IMR-90 (cell line): ENCODE measurements around the gene LRRC9. TPM values are rescaled to one million over a fixed set of nuclear protein-coding genes. Genes with fewer than 3 reads are reported as not detected.

ENCODE experiments used
- ATAC-seq: fragments of 200-7000 bp; cut with Tn5 transposase; 2 replicates; pipeline ENCODE4 v1.9.1; 2020; ENCODE audit warnings: low read depth, mild to moderate bottlenecking, moderate library complexity
- BruUV-seq: library from RNA; stranded (reverse); fragments of 400-500 nt; replicated peaks from 2 replicates; lab custom pipeline; 2021; lab: Mats Ljungman, UMichigan
- CTCF ChIA-PET: fragments of 300-600 bp; formaldehyde crosslinking; extraction: SDS; loops from one replicate; lab custom pipeline; 2021; ENCODE audit warnings: antibody characterized with exemption; lab: Yijun Ruan, JAX
- POLR2A ChIA-PET: fragments of 300-600 bp; sonication (Branson Sonifier 250); formaldehyde crosslinking; loops from one replicate; lab custom pipeline; 2022; ENCODE audit warnings: antibody characterized with exemption; ENCODE audit not compliant: unreplicated experiment; lab: Charles Lee
- DNase-seq: peaks from one replicate; pipeline ENCODE4 v3.0.0; 2013
- H2AFZ ChIP-seq: replicated peaks from 2 replicates; pipeline ENCODE3; 2013; ENCODE audit warnings: low read length, mild to moderate bottlenecking; ENCODE audit not compliant: poor library complexity
- H2AK5ac ChIP-seq: 2 replicates; pipeline ENCODE4 v1.6.1; 2013; ENCODE audit warnings: low read depth, low read length, inconsistent platforms
- H2AK9ac ChIP-seq: replicated peaks from 2 replicates; pipeline ENCODE3; 2013; ENCODE audit warnings: mild to moderate bottlenecking, low read depth, low read length, moderate library complexity; ENCODE audit not compliant: poor library complexity
- H2BK120ac ChIP-seq: 2 replicates; pipeline ENCODE4 v1.6.1; 2013; ENCODE audit warnings: low read depth, low read length, inconsistent platforms
- H2BK15ac ChIP-seq: 3 replicates; pipeline ENCODE4 v1.6.1; 2013; ENCODE audit warnings: low read depth, low read length, inconsistent platforms
- H2BK20ac ChIP-seq: 2 replicates; pipeline ENCODE4 v1.6.1; 2013; ENCODE audit warnings: low read depth, mild to moderate bottlenecking, inconsistent platforms, low read length, moderate library complexity
- H2BK5ac ChIP-seq: 2 replicates; pipeline ENCODE4 v1.6.1; 2013; ENCODE audit warnings: mild to moderate bottlenecking, low read depth, low read length, inconsistent platforms; ENCODE audit not compliant: poor library complexity, severe bottlenecking
- H3K14ac ChIP-seq: replicated peaks from 2 replicates; pipeline ENCODE4 v1.6.1; 2013; ENCODE audit warnings: low read depth, low read length, inconsistent platforms
- H3K18ac ChIP-seq: 2 replicates; pipeline ENCODE4 v1.6.1; 2013; ENCODE audit warnings: low read depth, low read length, control low read depth
- H3K23ac ChIP-seq: 2 replicates; pipeline ENCODE4 v1.6.1; 2013; ENCODE audit warnings: low read depth, low read length, inconsistent platforms
- H3K27ac ChIP-seq: 2 replicates; pipeline ENCODE4 v1.5.1; 2013; ENCODE audit warnings: mild to moderate bottlenecking, control low read depth, low read length; ENCODE audit not compliant: insufficient read depth
- H3K27me3 ChIP-seq: 2 replicates; pipeline ENCODE4 v1.6.1; 2013; ENCODE audit warnings: low read length; ENCODE audit not compliant: control insufficient read depth, insufficient read depth
- H3K36me3 ChIP-seq: 2 replicates; pipeline ENCODE4 v1.6.1; 2013; ENCODE audit warnings: low read length, mixed read lengths; ENCODE audit not compliant: control insufficient read depth, insufficient read depth
- H3K4ac ChIP-seq: 2 replicates; pipeline ENCODE4 v1.6.1; 2013; ENCODE audit warnings: low read depth, low read length, inconsistent platforms
- H3K4me1 ChIP-seq: 2 replicates; pipeline ENCODE4 v1.6.1; 2013; ENCODE audit warnings: low read length, mixed read lengths; ENCODE audit not compliant: control insufficient read depth, insufficient read depth
- H3K4me2 ChIP-seq: 2 replicates; pipeline ENCODE4 v1.6.1; 2013; ENCODE audit warnings: low read depth, mild to moderate bottlenecking, control low read depth, low read length, moderate library complexity
- H3K4me3 ChIP-seq: 2 replicates; pipeline ENCODE4 v1.5.1; 2013; ENCODE audit warnings: low read depth, mild to moderate bottlenecking, control low read depth, low read length, moderate library complexity; ENCODE audit not compliant: insufficient read depth
- H3K56ac ChIP-seq: 2 replicates; pipeline ENCODE4 v1.6.1; 2013; ENCODE audit warnings: low read length, inconsistent platforms; ENCODE audit not compliant: insufficient read depth; ENCODE audit errors: extremely low read depth
- H3K79me1 ChIP-seq, 2 experiments: 2 replicates each; pipeline ENCODE4 v1.6.1; 2013; ENCODE audit warnings: low read length in 2 of 2, inconsistent platforms in 1 of 2, low read depth in 1 of 2
- H3K9ac ChIP-seq: 2 replicates; pipeline ENCODE4 v1.6.1; 2013; ENCODE audit warnings: low read depth, low read length, control low read depth
- H3K9me1 ChIP-seq: 2 replicates; pipeline ENCODE4 v1.6.1; 2013; ENCODE audit warnings: low read length, inconsistent platforms; ENCODE audit not compliant: insufficient read depth
- H3K9me3 ChIP-seq: 2 replicates; pipeline ENCODE4 v1.6.1; 2013; ENCODE audit warnings: low read length; ENCODE audit not compliant: control insufficient read depth, insufficient read depth
- H4K20me1 ChIP-seq: 2 replicates; pipeline ENCODE4 v1.6.1; 2013; ENCODE audit warnings: low read length, inconsistent platforms; ENCODE audit not compliant: insufficient read depth
- H4K5ac ChIP-seq: 2 replicates; pipeline ENCODE4 v1.6.1; 2013; ENCODE audit warnings: mild to moderate bottlenecking, low read depth, low read length, control low read depth
- H4K8ac ChIP-seq, 2 experiments: 2 replicates each; pipeline ENCODE4 v1.6.1; 2013; ENCODE audit warnings: low read depth in 2 of 2, low read length in 2 of 2, control low read depth in 1 of 2, inconsistent platforms in 1 of 2
- H4K91ac ChIP-seq: 2 replicates; pipeline ENCODE4 v1.6.1; 2013; ENCODE audit warnings: low read depth, low read length, inconsistent platforms; ENCODE audit not compliant: insufficient read depth
- CHD1 ChIP-seq: IDR thresholded peaks from 2 replicates; pipeline ENCODE4 v1.6.1; 2012; ENCODE audit warnings: low read depth, low read length, improper control_type of control experiment
- FOS ChIP-seq: fragments of 150-350 bp; IDR thresholded peaks from 2 replicates; pipeline ENCODE4 v1.6.1; 2016; ENCODE audit warnings: low read depth, low read length
- MAFK ChIP-seq: IDR thresholded peaks from 2 replicates; pipeline ENCODE4 v1.6.1; 2012; ENCODE audit warnings: low read depth, low read length, improper control_type of control experiment
- MAZ ChIP-seq: IDR thresholded peaks from 2 replicates; pipeline ENCODE4 v1.6.1; 2012; ENCODE audit warnings: low read depth, mild to moderate bottlenecking, low read length, improper control_type of control experiment, moderate library complexity, borderline replicate concordance
- MXI1 ChIP-seq: IDR thresholded peaks from 2 replicates; pipeline ENCODE4 v1.6.1; 2012; ENCODE audit warnings: low read depth, mild to moderate bottlenecking, low read length, moderate library complexity, borderline replicate concordance
- NFE2L2 ChIP-seq: fragments of 150-350 bp; IDR thresholded peaks from 2 replicates; pipeline ENCODE4 v1.6.1; 2016; ENCODE audit warnings: low read depth, mild to moderate bottlenecking, low read length
- POLR2A ChIP-seq: IDR thresholded peaks from 2 replicates; pipeline ENCODE4 v1.6.1; 2012; ENCODE audit warnings: mild to moderate bottlenecking, low read depth, low read length
- RAD21 ChIP-seq: IDR thresholded peaks from 2 replicates; pipeline ENCODE4 v1.6.1; 2012; ENCODE audit warnings: low read length, improper control_type of control experiment
- RCOR1 ChIP-seq: IDR thresholded peaks from 2 replicates; pipeline ENCODE4 v1.6.1; 2012; ENCODE audit warnings: mild to moderate bottlenecking, low read length, improper control_type of control experiment; ENCODE audit not compliant: insufficient replicate concordance
- WGBS, 2 experiments: methylation state at CpG; one replicate each; pipeline versions ENCODE4 v1.1.5 to v1.1.7; 2013; ENCODE audit warnings: missing lambda C conversion rate in 2 of 2; ENCODE audit not compliant: insufficient read length in 1 of 2; ENCODE audit errors: extremely low coverage in 2 of 2; 5-methylcytosine and 5-hydroxymethylcytosine counted together
- dilution Hi-C: fragments of 300-500 bp; cut with HindIII; formaldehyde crosslinking; loops from one replicate; pipeline ENCODE4 v1.14.3; 2018; ENCODE audit warnings: low sequenced_read_pairs; ENCODE audit not compliant: unreplicated experiment
- in situ Hi-C: fragments of 300-500 bp; cut with MboI; formaldehyde crosslinking; loops from 3 replicates; pipeline ENCODE4 v1.14.3; 2019; ENCODE audit warnings: low sequenced_read_pairs, inconsistent platforms, mixed read lengths
- intact Hi-C: fragments of 100-400 bp; cut with micrococcal nuclease; formaldehyde crosslinking; loops from 2 replicates; pipeline ENCODE4 v1.10.0; 2022
- polyA plus RNA-seq, 3 experiments: library from polyadenylated mRNA; depleted of rRNA; stranded (reverse); fragments of >200 nt; gene quantifications; 2 replicates each; pipeline ENCODE4 v1.2.3, GENCODE V29; 2012; ENCODE audit warnings: low replicate concordance in 1 of 3
- total RNA-seq: library from RNA; depleted of rRNA; stranded (reverse); fragments of >200 nt; gene quantifications from 2 replicates; pipeline ENCODE4 v1.2.3, GENCODE V29; 2012
- TF ChIP-seq, protein P1 (sequence below): fragments of 150-350 bp; IDR thresholded peaks from 2 replicates; pipeline ENCODE4 v1.6.1; 2017; ENCODE audit warnings: mild to moderate bottlenecking, antibody characterized with exemption, low read length, low read depth

The LRRC9 gene
- total and polyA plus RNA-seq, 2 of the 4 experiments (the other 2 are of a cell fraction) = not detected

DNA sequence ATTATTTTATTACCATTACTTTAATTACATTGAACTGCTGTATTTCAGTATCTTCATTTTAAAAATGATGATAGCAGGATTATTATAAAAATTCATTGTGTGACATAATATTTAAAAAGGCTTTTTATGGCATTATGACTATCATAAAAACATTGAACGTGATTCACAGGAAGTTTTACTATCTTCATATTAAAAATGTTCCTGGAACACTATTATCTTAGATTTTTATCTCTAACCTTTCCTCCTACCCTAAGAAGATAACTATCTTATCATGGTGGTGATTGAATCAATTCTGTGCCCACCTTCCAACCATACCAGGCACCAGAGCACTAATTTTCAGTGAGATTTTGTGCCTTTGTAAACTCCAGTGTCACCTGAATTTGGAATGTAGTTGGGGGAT lies 16.2 kb downstream of the LRRC9 start:
- Histone ChIP-seq H2BK15ac (no peak overlapping the region), H3K27me3 (no peaks in the 10 kb centered on the region; the same call in 1 of the 2 replicates), H3K27ac (no peak overlapping the region), H4K91ac (no peak overlapping the region), H4K5ac (no peak overlapping the region), H2AK9ac (no peak overlapping the region), H3K56ac (no peak overlapping the region), H3K4ac (no peak overlapping the region), H4K8ac (no peak overlapping the region), H2AFZ (no peak overlapping the region), H3K79me1 (no peaks in the 10 kb centered on the region), H3K4me1 (no peaks in the 10 kb centered on the region), H3K9me1 (no peaks in the 10 kb centered on the region), H2BK20ac (no peak overlapping the region), H3K14ac (no peak overlapping the region), H2BK5ac (no peak overlapping the region), H3K18ac (no peak overlapping the region), H3K9me3 (no peaks in the 10 kb centered on the region), H3K4me3 (no peak overlapping the region), H3K36me3 (no peaks in the 10 kb centered on the region), H2BK120ac (no peak overlapping the region), H3K4me2 (no peak overlapping the region), H3K23ac (no peak overlapping the region), H2AK5ac (no peak overlapping the region), H3K9ac (no peak overlapping the region), H4K20me1 (no peaks in the 10 kb centered on the region)
- in situ Hi-C loops (no loop called here), dilution Hi-C loops (no loop called here), intact Hi-C loops (no loop called here)
- no TSS peak for BruUV-seq
- POLR2A ChIA-PET = no interaction called here
- no peak for ATAC-seq
- no CpG with 5 or more reads among the region's 1 CpG for WGBS, 2 experiments
- TF ChIP-seq MAFK = no peak
- no peak for TF ChIP-seq MXI1
- no peak for TF ChIP-seq MAZ
- no peak for TF ChIP-seq RCOR1
- TF ChIP-seq RAD21 = no peak
- TF ChIP-seq POLR2A = no peak
- no peak for TF ChIP-seq NFE2L2
- TF ChIP-seq, protein P1, sequence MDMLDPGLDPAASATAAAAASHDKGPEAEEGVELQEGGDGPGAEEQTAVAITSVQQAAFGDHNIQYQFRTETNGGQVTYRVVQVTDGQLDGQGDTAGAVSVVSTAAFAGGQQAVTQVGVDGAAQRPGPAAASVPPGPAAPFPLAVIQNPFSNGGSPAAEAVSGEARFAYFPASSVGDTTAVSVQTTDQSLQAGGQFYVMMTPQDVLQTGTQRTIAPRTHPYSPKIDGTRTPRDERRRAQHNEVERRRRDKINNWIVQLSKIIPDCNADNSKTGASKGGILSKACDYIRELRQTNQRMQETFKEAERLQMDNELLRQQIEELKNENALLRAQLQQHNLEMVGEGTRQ = no peak
- TF ChIP-seq FOS = no peak
- TF ChIP-seq CHD1 = no peak
- no peak for DNase-seq
- CTCF ChIA-PET = interaction anchor here (0.6 kb wide), 1 partner anchor 569 kb away, joined by 3 read pairs; no protein-coding TSS in a partner anchor
